Liver (tissue), 9 donors: ENCODE results near the gene ZNF628. TPM values are rescaled to one million over a fixed set of nuclear protein-coding genes. Genes with fewer than 3 reads are reported as not detected.

ENCODE experiments used
- DNase-seq: peaks from one replicate; pipeline ENCODE4 v3.0.0-alpha.2; 2017; ENCODE audit warnings: low spot score
- H3K27ac ChIP-seq, 2 donors: one replicate each; pipeline ENCODE4 v1.7.0; 2013; ENCODE audit warnings: inconsistent platforms in 2 of 2, low read length in 2 of 2, control low read depth in 1 of 2, low read depth in 1 of 2, mild to moderate bottlenecking in 1 of 2
- H3K27me3 ChIP-seq, 4 donors: one replicate each; pipeline versions ENCODE4 v1.6.1 to v1.7.0; 2013; ENCODE audit warnings: low read length in 3 of 4, inconsistent platforms in 1 of 4, mild to moderate bottlenecking in 1 of 4, moderate library complexity in 1 of 4; ENCODE audit not compliant: control insufficient read depth in 4 of 4, insufficient read depth in 4 of 4
- H3K36me3 ChIP-seq, 4 donors: one replicate each; pipeline versions ENCODE4 v1.6.1 to v1.7.0; 2013; ENCODE audit warnings: low read length in 3 of 4, mild to moderate bottlenecking in 3 of 4, low read depth in 1 of 4, moderate library complexity in 1 of 4; ENCODE audit not compliant: control insufficient read depth in 4 of 4, insufficient read depth in 3 of 4
- H3K4me1 ChIP-seq, 4 donors: one replicate each; pipeline versions ENCODE4 v1.6.1 to v1.7.0; 2013; ENCODE audit warnings: low read length in 3 of 4, mild to moderate bottlenecking in 3 of 4, moderate library complexity in 1 of 4; ENCODE audit not compliant: control insufficient read depth in 4 of 4, insufficient read depth in 4 of 4
- H3K4me3 ChIP-seq, 3 donors: one replicate each; pipeline versions ENCODE4 v1.6.1 to v1.7.0; 2013; ENCODE audit warnings: low read length in 3 of 3, control low read depth in 1 of 3, low read depth in 1 of 3, mild to moderate bottlenecking in 1 of 3
- H3K9ac ChIP-seq, 2 donors: one replicate each; pipeline ENCODE4 v1.7.0; 2013; ENCODE audit warnings: low read length in 2 of 2, mild to moderate bottlenecking in 2 of 2, moderate library complexity in 2 of 2, control low read depth in 1 of 2, low read depth in 1 of 2
- H3K9me3 ChIP-seq, 4 donors: one replicate each; pipeline versions ENCODE4 v1.6.1 to v1.7.0; 2013; ENCODE audit warnings: low read length in 3 of 4; ENCODE audit not compliant: control insufficient read depth in 4 of 4
- CTCF ChIP-seq: fragments of 150-350 bp; IDR thresholded peaks from 2 replicates; pipeline ENCODE4 v1.5.1; 2017; ENCODE audit warnings: improper control_type of control experiment, low read depth, low read length; ENCODE audit not compliant: missing input control
- EGR1 ChIP-seq, 2 donors: IDR thresholded peaks; 2 replicates each; pipeline ENCODE4 v1.6.1; 2016 to 2018; ENCODE audit warnings: antibody characterized with exemption in 2 of 2, low read depth in 2 of 2
- FOXA2 ChIP-seq: IDR thresholded peaks from 2 replicates; pipeline ENCODE4 v1.6.1; 2016; ENCODE audit warnings: antibody characterized with exemption
- GABPA ChIP-seq, 2 donors: IDR thresholded peaks in 1 of 2; conservative IDR thresholded peaks in 1 of 2; 2 replicates each; pipeline ENCODE4 v1.6.1; 2016; ENCODE audit warnings: antibody characterized with exemption in 2 of 2, mild to moderate bottlenecking in 1 of 2, moderate library complexity in 1 of 2
- HNF4A ChIP-seq, 2 donors: conservative IDR thresholded peaks; 2 replicates each; pipeline ENCODE4 v1.6.1; 2016; ENCODE audit warnings: antibody characterized with exemption in 2 of 2, mild to moderate bottlenecking in 2 of 2
- HNF4G ChIP-seq: IDR thresholded peaks from 2 replicates; pipeline ENCODE4 v1.6.1; 2016; ENCODE audit warnings: antibody characterized with exemption
- MAX ChIP-seq: IDR thresholded peaks from 2 replicates; pipeline ENCODE4 v1.6.1; 2016; ENCODE audit warnings: antibody characterized with exemption
- NR2F2 ChIP-seq: IDR thresholded peaks from 2 replicates; pipeline ENCODE4 v1.6.1; 2016; ENCODE audit warnings: antibody characterized with exemption
- RAD21 ChIP-seq, 2 donors: IDR thresholded peaks; 2 replicates each; pipeline ENCODE4 v1.6.1; 2016; ENCODE audit warnings: antibody characterized with exemption in 2 of 2, mild to moderate bottlenecking in 2 of 2
- REST ChIP-seq: IDR thresholded peaks from 2 replicates; pipeline ENCODE4 v1.6.1; 2016; ENCODE audit warnings: antibody characterized with exemption, mild to moderate bottlenecking
- RXRA ChIP-seq, 2 donors: IDR thresholded peaks; 2 replicates each; pipeline ENCODE4 v1.6.1; 2017 to 2018; ENCODE audit warnings: antibody characterized with exemption in 2 of 2, mild to moderate bottlenecking in 1 of 2
- SP1 ChIP-seq: IDR thresholded peaks from 2 replicates; pipeline ENCODE4 v1.6.1; 2018; ENCODE audit warnings: antibody characterized with exemption, mild to moderate bottlenecking
- TAF1 ChIP-seq: conservative IDR thresholded peaks from 2 replicates; pipeline ENCODE4 v1.6.1; 2016; ENCODE audit warnings: antibody characterized with exemption, mild to moderate bottlenecking
- YY1 ChIP-seq: IDR thresholded peaks from 2 replicates; pipeline ENCODE4 v1.6.1; 2016; ENCODE audit warnings: antibody characterized with exemption, mild to moderate bottlenecking
- WGBS: extraction: QIAGEN DNeasy Blood & Tissue Kit; methylation state at CpG from one replicate; pipeline ENCODE4 v1.1.7; 2013; 5-methylcytosine and 5-hydroxymethylcytosine counted together
- polyA plus RNA-seq, 2 donors: library from polyadenylated mRNA; stranded (reverse) in 1 of 2; unstranded in 1 of 2; fragments of 200-250 nt in 1 of 2; fragments of >200 nt in 1 of 2; fragmentation: Nextera tagmentation in 1 of 2; extraction: Ambion mirVana in 1 of 2; gene quantifications; one replicate each; pipeline versions ENCODE4 v1.2.1 to v1.2.3, GENCODE V29; 2013 to 2015
- total RNA-seq, 2 donors: library from RNA; depleted of rRNA; stranded (reverse); fragments of >200 nt; gene quantifications; one replicate each; pipeline ENCODE4 v1.2.3, GENCODE V29; 2014
- donor health status: healthy.
- donor health status: healthy.
- donor health status: healthy.
- donor health status: healthy.
- donor health status: healthy.

Gene ZNF628
- total and polyA plus RNA-seq, 4 donors, result 0.99 to 4.4 (median 1.5) TPM

- Histone ChIP-seq H3K27ac (no peak overlapping the region), H3K27me3 (no peaks in the 10 kb centered on the region), H3K9me3 (no peaks in the 10 kb centered on the region), H3K4me1 (peaks cover 5 to 22% (median 10%) of the 10 kb centered on the region in 4 donors), H3K4me3 (no peak overlapping the region), H3K36me3 (peaks cover 0 to 11% (median 5%) of the 10 kb centered on the region in 4 donors), H3K9ac (no peak overlapping the region)
- no peak for DNase-seq
- 93% methylated on average over 47 of the region's 47 CpGs for WGBS
- TF ChIP-seq CTCF, result no peak
- TF ChIP-seq YY1, result no peak
- no peak for TF ChIP-seq FOXA2
- TF ChIP-seq RAD21 (IDR thresholded peaks at IDR 0.05), result no peak
- no peak for TF ChIP-seq GABPA (IDR thresholded peaks at IDR 0.05 in 1 of 2, conservative IDR thresholded peaks at IDR 0.05 in 1 of 2)
- TF ChIP-seq NR2F2, result no peak
- TF ChIP-seq RXRA (IDR thresholded peaks at IDR 0.05), result no peak
- no peak for TF ChIP-seq REST
Measured at GRCh38 chr19:55482967-55483705, 6.7 kb downstream of the ZNF628 start.

- Histone ChIP-seq H3K4me1 (peaks cover 3 to 22% (median 10%) of the 10 kb centered on the region in 4 donors), H3K27ac (peak overlapping the region in 1 of 2 donors; percentile 41), H3K9ac (no peak overlapping the region), H3K9me3 (no peaks in the 10 kb centered on the region), H3K4me3 (no peak overlapping the region), H3K27me3 (no peaks in the 10 kb centered on the region), H3K36me3 (peaks cover 0 to 11% (median 5%) of the 10 kb centered on the region in 4 donors)
- WGBS, result 84% methylated on average over 46 of the region's 46 CpGs
- TF ChIP-seq TAF1 (no peak), MAX (no peak), HNF4G (no peak), CTCF (no peak), RXRA (IDR thresholded peaks at IDR 0.05) (no peak), NR2F2 (no peak), YY1 (no peak), HNF4A (conservative IDR thresholded peaks at IDR 0.05) (no peak), EGR1 (IDR thresholded peaks at IDR 0.05; ENCODE audit: low read depth in 2 of 2) (no peak), SP1 (no peak), GABPA (IDR thresholded peaks at IDR 0.05 in 1 of 2, conservative IDR thresholded peaks at IDR 0.05 in 1 of 2) (no peak)
- DNase-seq, result no peak
Measured at GRCh38 chr19:55483706-55484592, 7.5 kb downstream of the ZNF628 start.
